Endothelial cell of umbilical vein (primary cell): ENCODE data around the gene AUTS2. TPM values are rescaled to one million over a fixed set of nuclear protein-coding genes. Genes with fewer than 3 reads are reported as not detected.

ENCODE experiments used
- BruUV-seq: library from RNA; stranded (reverse); fragments of 400-500 nt; replicated peaks from 2 replicates; lab custom pipeline; 2021; lab: Mats Ljungman, UMichigan
- CTCF ChIA-PET: fragments of 300-600, 350-600 bp; sonication (Branson Sonifier 250); formaldehyde crosslinking; loops from one replicate; lab custom pipeline; 2021; ENCODE audit warnings: antibody characterized with exemption, inconsistent platforms; lab: Charles Lee
- POLR2A ChIA-PET: fragments of 300-600, 350-600 bp; sonication (Branson Sonifier 250); formaldehyde crosslinking; loops from one replicate; lab custom pipeline; 2021; ENCODE audit warnings: antibody characterized with exemption, inconsistent platforms; lab: Charles Lee
- DNase-seq: peaks from one replicate; pipeline ENCODE4 v3.0.0-alpha.2; 2011; ENCODE audit warnings: low read depth, low spot score
- FAIRE-seq: peaks from 2 replicates; lab custom pipeline; 2011; peaks lifted over from hg19 to GRCh38; lab: Jason Lieb, UNC
- H2AFZ ChIP-seq: 2 replicates; pipeline ENCODE4 v1.6.0; 2012; ENCODE audit warnings: low read depth, low read length, control low read depth, inconsistent platforms
- H3K27ac ChIP-seq: 2 replicates; pipeline ENCODE4 v1.5.1; 2011; ENCODE audit warnings: low read depth, mild to moderate bottlenecking, control low read depth, low read length, moderate library complexity; ENCODE audit not compliant: insufficient read depth
- H3K27me3 ChIP-seq, 2 experiments: 2 replicates each; pipeline versions ENCODE4 v1.6.0 to v1.6.1; 2011; ENCODE audit warnings: low read length in 2 of 2, mixed read lengths in 1 of 2; ENCODE audit not compliant: control insufficient read depth in 2 of 2, insufficient read depth in 2 of 2
- H3K36me3 ChIP-seq, 2 experiments: 2 replicates in 1 of 2; 3 replicates in 1 of 2; pipeline ENCODE4 v1.5.1; 2011; ENCODE audit warnings: low read length in 2 of 2, mild to moderate bottlenecking in 1 of 2, moderate library complexity in 1 of 2; ENCODE audit not compliant: control insufficient read depth in 2 of 2, insufficient read depth in 2 of 2; ENCODE audit errors: extremely low read depth in 1 of 2
- H3K4me1 ChIP-seq: 3 replicates; pipeline ENCODE4 v1.5.1; 2011; ENCODE audit warnings: mild to moderate bottlenecking, low read length; ENCODE audit not compliant: control insufficient read depth, insufficient read depth; ENCODE audit errors: extremely low read depth
- H3K4me2 ChIP-seq: 2 replicates; pipeline ENCODE4 v1.6.1; 2011; ENCODE audit warnings: low read length, control low read depth, mixed read lengths; ENCODE audit not compliant: insufficient read depth
- H3K4me3 ChIP-seq, 3 experiments: fragments of 200-600 bp in 1 of 3; sonication (generic), shearing (Covaris generic) in 1 of 3; replicated peaks in 1 of 3; 2 replicates each; pipeline ENCODE4 v1.5.1; 2011 to 2016; ENCODE audit warnings: control low read depth in 3 of 3, low read length in 3 of 3, mild to moderate bottlenecking in 2 of 3, inconsistent platforms in 1 of 3, low read depth in 1 of 3, moderate library complexity in 1 of 3; ENCODE audit not compliant: insufficient read depth in 1 of 3
- H3K79me2 ChIP-seq: 2 replicates; pipeline ENCODE4 v1.6.0; 2012; ENCODE audit warnings: low read length, inconsistent platforms; ENCODE audit not compliant: control insufficient read depth, insufficient read depth
- H3K9ac ChIP-seq: replicated peaks from 2 replicates; pipeline ENCODE3; 2011; ENCODE audit warnings: low read length, control low read depth; ENCODE audit not compliant: insufficient read depth; ENCODE audit errors: extremely low read depth
- H3K9me1 ChIP-seq: replicated peaks from 3 replicates; pipeline ENCODE4 v1.6.0; 2011; ENCODE audit warnings: mild to moderate bottlenecking, low read length; ENCODE audit not compliant: control insufficient read depth, insufficient read depth; ENCODE audit errors: extremely low read depth
- H3K9me3 ChIP-seq: replicated peaks from 2 replicates; pipeline ENCODE4 v1.5.1; 2012; ENCODE audit warnings: low read length, inconsistent platforms; ENCODE audit not compliant: control insufficient read depth, insufficient read depth
- H4K20me1 ChIP-seq: replicated peaks from 2 replicates; pipeline ENCODE3; 2011; ENCODE audit warnings: mild to moderate bottlenecking, low read length; ENCODE audit not compliant: control insufficient read depth, insufficient read depth; ENCODE audit errors: extremely low read depth
- EZH2 ChIP-seq: IDR thresholded peaks from 2 replicates; pipeline ENCODE4 v1.6.1; 2012; ENCODE audit warnings: borderline replicate concordance, low read depth, mild to moderate bottlenecking, moderate library complexity, low read length, inconsistent platforms; ENCODE audit not compliant: severe bottlenecking
- FOS ChIP-seq: IDR thresholded peaks from 2 replicates; pipeline ENCODE4 v1.6.1; 2011; ENCODE audit warnings: mild to moderate bottlenecking, low read length, moderate library complexity, borderline replicate concordance; ENCODE audit not compliant: insufficient read depth
- GATA2 ChIP-seq: IDR thresholded peaks from 2 replicates; pipeline ENCODE4 v1.7.0; 2011; ENCODE audit warnings: low read depth, mild to moderate bottlenecking, moderate library complexity, mixed read lengths, low read length; ENCODE audit not compliant: insufficient read length, insufficient read depth
- JUN ChIP-seq: IDR thresholded peaks from 2 replicates; pipeline ENCODE4 v1.6.1; 2011; ENCODE audit warnings: borderline replicate concordance, low read depth; ENCODE audit not compliant: insufficient read length, insufficient read depth
- dilution Hi-C: fragments of 300-500 bp; cut with MboI; formaldehyde crosslinking; loops from one replicate; pipeline ENCODE4 v1.15.0; 2019; ENCODE audit warnings: low sequenced_read_pairs; ENCODE audit not compliant: extremely low pct_ligation_motif_present
- intact Hi-C: fragments of 100-400 bp; cut with micrococcal nuclease; formaldehyde crosslinking; loops from one replicate; pipeline ENCODE4 v1.10.0; 2022
- polyA plus RNA-seq, 4 experiments: library from polyadenylated mRNA; depleted of rRNA in 3 of 4; stranded (reverse) in 3 of 4; unstranded in 1 of 4; fragments of >200 nt; gene quantifications; 2 replicates each; pipeline versions ENCODE4 v1.2.1 to v1.2.3, GENCODE V29; 2011 to 2012; ENCODE audit warnings: missing spikeins in 1 of 4
- total RNA-seq: library from RNA; stranded (reverse); gene quantifications from 2 replicates; pipeline ENCODE4 v1.2.3, GENCODE V29; 2021
- TF ChIP-seq, protein P1 (sequence below), 2 donors: IDR thresholded peaks; 1 replicate in 1 of 2; 2 replicates in 1 of 2; pipeline ENCODE4 v1.5.1; 2011; ENCODE audit warnings: low read length in 2 of 2, mild to moderate bottlenecking in 2 of 2, moderate library complexity in 2 of 2, control low read depth in 1 of 2, inconsistent platforms in 1 of 2, low read depth in 1 of 2; ENCODE audit not compliant: insufficient read depth in 1 of 2; ENCODE audit errors: extremely low read depth in 1 of 2
- TF ChIP-seq, protein P2 (sequence below): IDR thresholded peaks from 2 replicates; pipeline ENCODE4 v1.6.1; 2011; ENCODE audit not compliant: insufficient read depth, insufficient read length

Gene AUTS2
- total and polyA plus RNA-seq, 2 donors (not counting 3 experiments of a cell fraction or from before 2014, with no cell fraction given) = 0.59 to 8.0 TPM

DNA sequence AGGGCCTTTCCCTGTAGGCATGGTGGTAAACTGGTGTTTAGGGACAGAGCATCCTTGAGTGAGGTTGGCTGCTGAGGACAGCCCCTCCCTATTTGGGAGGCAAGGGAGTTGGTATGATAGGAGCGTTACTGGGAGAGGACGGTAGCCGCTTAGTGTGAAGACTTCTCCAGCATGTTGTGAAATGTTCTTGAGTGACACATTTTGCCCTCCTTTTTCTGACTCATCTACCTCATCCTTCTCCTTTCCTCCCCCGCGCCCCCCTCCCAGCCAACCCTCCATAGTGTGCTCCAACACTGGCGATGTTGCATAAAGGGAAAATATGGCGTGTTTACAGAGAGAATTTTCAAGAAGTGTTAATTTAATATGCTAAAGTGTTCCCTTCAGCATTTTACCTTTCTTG is 888.7 kb downstream of the AUTS2 start:
- Histone ChIP-seq H3K9me3 (peaks cover 5% of the 10 kb centered on the region), H3K4me3 (no peak overlapping the region), H3K27ac (no peak overlapping the region), H3K9ac (no peak overlapping the region), H3K27me3 (no peaks in the 10 kb centered on the region), H3K36me3 (no peaks in the 10 kb centered on the region), H3K4me1 (no peaks in the 10 kb centered on the region), H3K9me1 (no peaks in the 10 kb centered on the region), H4K20me1 (no peaks in the 10 kb centered on the region), H3K4me2 (no peak overlapping the region), H3K79me2 (no peaks in the 10 kb centered on the region), H2AFZ (no peak overlapping the region)
- BruUV-seq = no TSS peak
- CTCF ChIA-PET = no interaction called here
- intact Hi-C loops = no loop called here
- TF ChIP-seq EZH2 = no peak
- TF ChIP-seq, protein P1, sequence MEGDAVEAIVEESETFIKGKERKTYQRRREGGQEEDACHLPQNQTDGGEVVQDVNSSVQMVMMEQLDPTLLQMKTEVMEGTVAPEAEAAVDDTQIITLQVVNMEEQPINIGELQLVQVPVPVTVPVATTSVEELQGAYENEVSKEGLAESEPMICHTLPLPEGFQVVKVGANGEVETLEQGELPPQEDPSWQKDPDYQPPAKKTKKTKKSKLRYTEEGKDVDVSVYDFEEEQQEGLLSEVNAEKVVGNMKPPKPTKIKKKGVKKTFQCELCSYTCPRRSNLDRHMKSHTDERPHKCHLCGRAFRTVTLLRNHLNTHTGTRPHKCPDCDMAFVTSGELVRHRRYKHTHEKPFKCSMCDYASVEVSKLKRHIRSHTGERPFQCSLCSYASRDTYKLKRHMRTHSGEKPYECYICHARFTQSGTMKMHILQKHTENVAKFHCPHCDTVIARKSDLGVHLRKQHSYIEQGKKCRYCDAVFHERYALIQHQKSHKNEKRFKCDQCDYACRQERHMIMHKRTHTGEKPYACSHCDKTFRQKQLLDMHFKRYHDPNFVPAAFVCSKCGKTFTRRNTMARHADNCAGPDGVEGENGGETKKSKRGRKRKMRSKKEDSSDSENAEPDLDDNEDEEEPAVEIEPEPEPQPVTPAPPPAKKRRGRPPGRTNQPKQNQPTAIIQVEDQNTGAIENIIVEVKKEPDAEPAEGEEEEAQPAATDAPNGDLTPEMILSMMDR (IDR thresholded peaks at IDR 0.05; ENCODE audit: extremely low read depth in 1 of 2, insufficient read depth in 1 of 2, low read depth in 1 of 2, low read length in 2 of 2) = no peak
- TF ChIP-seq FOS = no peak
- TF ChIP-seq, protein P2, sequence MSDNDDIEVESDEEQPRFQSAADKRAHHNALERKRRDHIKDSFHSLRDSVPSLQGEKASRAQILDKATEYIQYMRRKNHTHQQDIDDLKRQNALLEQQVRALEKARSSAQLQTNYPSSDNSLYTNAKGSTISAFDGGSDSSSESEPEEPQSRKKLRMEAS = no peak
- no peak for TF ChIP-seq GATA2
- no peak for TF ChIP-seq JUN
- DNase-seq (no peak), FAIRE-seq (no peak)
- POLR2A ChIA-PET = no interaction called here
- dilution Hi-C loops = no loop called here
